Keratinocyte (primary cell): ENCODE measurements around the gene ATP5F1E. TPM values are rescaled to one million over a fixed set of nuclear protein-coding genes. Genes with fewer than 3 reads are reported as not detected.

ENCODE experiments used
- DNase-seq: peaks from one replicate; pipeline ENCODE4 v3.0.0-alpha.2; 2011; ENCODE audit warnings: low read depth, missing footprints, low spot score
- FAIRE-seq: peaks from 2 replicates; lab custom pipeline; 2011; peaks lifted over from hg19 to GRCh38; lab: Jason Lieb, UNC
- H2AFZ ChIP-seq: 2 replicates; pipeline ENCODE4 v1.6.0; 2012; ENCODE audit warnings: low read length, control low read depth, inconsistent platforms; ENCODE audit not compliant: control insufficient read depth
- H3K27ac ChIP-seq: 2 replicates; pipeline ENCODE4 v1.5.1; 2011; ENCODE audit warnings: low read length; ENCODE audit not compliant: control insufficient read depth, insufficient read depth
- H3K27me3 ChIP-seq: 3 replicates; pipeline ENCODE4 v1.6.0; 2011; ENCODE audit warnings: low read length; ENCODE audit not compliant: control insufficient read depth, insufficient read depth; ENCODE audit errors: extremely low read depth
- H3K36me3 ChIP-seq, 2 experiments: 2 replicates in 1 of 2; 3 replicates in 1 of 2; pipeline ENCODE4 v1.5.1; 2011; ENCODE audit warnings: low read length in 2 of 2, mild to moderate bottlenecking in 1 of 2; ENCODE audit not compliant: control insufficient read depth in 2 of 2, insufficient read depth in 2 of 2; ENCODE audit errors: extremely low read depth in 1 of 2
- H3K4me1 ChIP-seq: 3 replicates; pipeline ENCODE4 v1.5.1; 2011; ENCODE audit warnings: low read length; ENCODE audit not compliant: control insufficient read depth, insufficient read depth; ENCODE audit errors: extremely low read depth
- H3K4me2 ChIP-seq: 3 replicates; pipeline ENCODE4 v1.6.0; 2011; ENCODE audit warnings: low read depth, low read length; ENCODE audit not compliant: control insufficient read depth, insufficient read depth; ENCODE audit errors: extremely low read depth
- H3K4me3 ChIP-seq, 3 experiments: fragments of 200-600 bp in 1 of 3; sonication (generic) in 1 of 3; 2 replicates in 2 of 3; 3 replicates in 1 of 3; pipeline ENCODE4 v1.5.1; 2011 to 2016; ENCODE audit warnings: low read length in 3 of 3, mild to moderate bottlenecking in 3 of 3, control low read depth in 2 of 3, inconsistent platforms in 1 of 3, low read depth in 1 of 3, mixed read lengths in 1 of 3, mixed run types in 1 of 3, moderate library complexity in 1 of 3; ENCODE audit not compliant: control insufficient read depth in 2 of 3, insufficient read depth in 2 of 3; ENCODE audit errors: extremely low read depth in 1 of 3
- H3K79me2 ChIP-seq: 2 replicates; pipeline ENCODE4 v1.6.0; 2012; ENCODE audit warnings: low read length; ENCODE audit not compliant: control insufficient read depth, insufficient read depth
- H3K9ac ChIP-seq: 3 replicates; pipeline ENCODE4 v1.6.0; 2011; ENCODE audit warnings: low read length; ENCODE audit not compliant: control insufficient read depth, insufficient read depth; ENCODE audit errors: extremely low read depth
- H3K9me1 ChIP-seq: 3 replicates; pipeline ENCODE4 v1.6.0; 2011; ENCODE audit warnings: low read length; ENCODE audit not compliant: control insufficient read depth, insufficient read depth; ENCODE audit errors: extremely low read depth
- H3K9me3 ChIP-seq: 2 replicates; pipeline ENCODE4 v1.5.1; 2012; ENCODE audit warnings: low read depth, low read length; ENCODE audit not compliant: control insufficient read depth
- H4K20me1 ChIP-seq: 3 replicates; pipeline ENCODE4 v1.6.0; 2011; ENCODE audit warnings: low read length; ENCODE audit not compliant: control insufficient read depth, insufficient read depth; ENCODE audit errors: extremely low read depth
- EZH2 ChIP-seq: IDR thresholded peaks from one replicate; pipeline ENCODE4 v1.6.1; 2012; ENCODE audit warnings: inconsistent platforms, mild to moderate bottlenecking, low read length, moderate library complexity
- dilution Hi-C: fragments of 300-500 bp; cut with MboI; formaldehyde crosslinking; loops from one replicate; pipeline ENCODE4 v1.7.0; 2020; ENCODE audit warnings: low sequenced_read_pairs; ENCODE audit not compliant: extremely low pct_ligation_motif_present
- polyA plus RNA-seq, 5 experiments: library from polyadenylated mRNA; depleted of rRNA in 3 of 5; stranded (reverse) in 3 of 5; stranded (forward) in 1 of 5; unstranded in 1 of 5; fragments of >200 nt; gene quantifications; 1 replicate in 1 of 5; 2 replicates in 3 of 5; 3 replicates in 1 of 5; pipeline versions ENCODE4 v1.2.1 to v1.2.3, GENCODE V29; 2011 to 2012; ENCODE audit warnings: missing spikeins in 2 of 5, low read depth in 1 of 5, low replicate concordance in 1 of 5
- TF ChIP-seq, protein P1 (sequence below), 3 experiments: IDR thresholded peaks in 1 of 3; conservative IDR thresholded peaks in 1 of 3; optimal IDR thresholded peaks in 1 of 3; 2 replicates in 2 of 3; 3 replicates in 1 of 3; pipeline versions ENCODE3 to v1.5.1; 2011; ENCODE audit warnings: low read length in 3 of 3, mild to moderate bottlenecking in 3 of 3, moderate library complexity in 2 of 3, control low read depth in 1 of 3, inconsistent platforms in 1 of 3; ENCODE audit not compliant: insufficient read depth in 2 of 3; ENCODE audit errors: extremely low read depth in 1 of 3

The ATP5F1E gene
- polyA plus RNA-seq, 1 donor (not counting 4 experiments of a cell fraction or from before 2014, with no cell fraction given): 99.7 TPM

- no peak overlapping the region for H3K4me2 ChIP-seq
- no peaks in the 10 kb centered on the region for H3K79me2 ChIP-seq
- FAIRE-seq (no peak), DNase-seq (no peak)
- H3K36me3 ChIP-seq: no peaks in the 10 kb centered on the region
- no peak overlapping the region for H3K4me3 ChIP-seq
- dilution Hi-C loops: no loop called here
- H2AFZ ChIP-seq: no peak overlapping the region
- no peak overlapping the region for H3K9ac ChIP-seq
- H3K9me3 ChIP-seq: no peaks in the 10 kb centered on the region
- no peak for TF ChIP-seq EZH2
- TF ChIP-seq, protein P1, sequence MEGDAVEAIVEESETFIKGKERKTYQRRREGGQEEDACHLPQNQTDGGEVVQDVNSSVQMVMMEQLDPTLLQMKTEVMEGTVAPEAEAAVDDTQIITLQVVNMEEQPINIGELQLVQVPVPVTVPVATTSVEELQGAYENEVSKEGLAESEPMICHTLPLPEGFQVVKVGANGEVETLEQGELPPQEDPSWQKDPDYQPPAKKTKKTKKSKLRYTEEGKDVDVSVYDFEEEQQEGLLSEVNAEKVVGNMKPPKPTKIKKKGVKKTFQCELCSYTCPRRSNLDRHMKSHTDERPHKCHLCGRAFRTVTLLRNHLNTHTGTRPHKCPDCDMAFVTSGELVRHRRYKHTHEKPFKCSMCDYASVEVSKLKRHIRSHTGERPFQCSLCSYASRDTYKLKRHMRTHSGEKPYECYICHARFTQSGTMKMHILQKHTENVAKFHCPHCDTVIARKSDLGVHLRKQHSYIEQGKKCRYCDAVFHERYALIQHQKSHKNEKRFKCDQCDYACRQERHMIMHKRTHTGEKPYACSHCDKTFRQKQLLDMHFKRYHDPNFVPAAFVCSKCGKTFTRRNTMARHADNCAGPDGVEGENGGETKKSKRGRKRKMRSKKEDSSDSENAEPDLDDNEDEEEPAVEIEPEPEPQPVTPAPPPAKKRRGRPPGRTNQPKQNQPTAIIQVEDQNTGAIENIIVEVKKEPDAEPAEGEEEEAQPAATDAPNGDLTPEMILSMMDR (optimal IDR thresholded peaks at IDR 0.05 in 1 of 3, IDR thresholded peaks at IDR 0.05 in 1 of 3, conservative IDR thresholded peaks at IDR 0.05 in 1 of 3; ENCODE audit: extremely low read depth in 1 of 3, insufficient read depth in 2 of 3, low read length in 3 of 3): no peak
- peaks cover 6% of the 10 kb centered on the region for H3K27me3 ChIP-seq
- no peaks in the 10 kb centered on the region for H4K20me1 ChIP-seq
- no peak overlapping the region for H3K27ac ChIP-seq
- H3K9me1 ChIP-seq: no peaks in the 10 kb centered on the region
- peaks cover 12% of the 10 kb centered on the region for H3K4me1 ChIP-seq
Measured at GRCh38 chr20:59078231-59078630, 46.1 kb upstream of the ATP5F1E start.

GRCh38 chr20:59077705-59078104, 45.6 kb upstream of the ATP5F1E start:
- FAIRE-seq (no peak), DNase-seq (no peak)
- Histone ChIP-seq H3K9me1 (no peaks in the 10 kb centered on the region), H3K4me1 (peaks cover 9% of the 10 kb centered on the region), H3K4me3 (no peak overlapping the region), H3K27ac (no peak overlapping the region), H3K36me3 (no peaks in the 10 kb centered on the region), H3K9ac (no peak overlapping the region), H2AFZ (no peak overlapping the region), H3K79me2 (no peaks in the 10 kb centered on the region), H3K9me3 (no peaks in the 10 kb centered on the region), H4K20me1 (no peaks in the 10 kb centered on the region), H3K27me3 (peaks cover 6% of the 10 kb centered on the region), H3K4me2 (no peak overlapping the region)
- TF ChIP-seq EZH2: no peak
- TF ChIP-seq, protein P1 (optimal IDR thresholded peaks at IDR 0.05 in 1 of 3, IDR thresholded peaks at IDR 0.05 in 1 of 3, conservative IDR thresholded peaks at IDR 0.05 in 1 of 3; ENCODE audit: extremely low read depth in 1 of 3, insufficient read depth in 2 of 3, low read length in 3 of 3): no peak
- dilution Hi-C loops: no loop called here
